Left forelimb (tissue), 1 donor: ENCODE data around the gene LINC00632.
A peak's percentile ranks its signal among the peaks of the same experiment; 100 is the strongest.

Experiments
- DNase-seq: peaks from one replicate; pipeline ENCODE4 v3.0.0-alpha.2; 2018; ENCODE audit warnings: low spot score

LINC00632 gene

GRCh38 chrX:140765043-140765784 lies 55.7 kb downstream of the LINC00632 start:
- peak; percentile 61 for DNase-seq

- peak; percentile 68 for DNase-seq
Observed at GRCh38 chrX:140766024-140766611, 56.6 kb downstream of the LINC00632 start.

- DNase-seq: no peak
Observed at GRCh38 chrX:140767646-140768045, 58.1 kb downstream of the LINC00632 start.

- DNase-seq: no peak
Observed at GRCh38 chrX:140775211-140775610, 65.7 kb downstream of the LINC00632 start.

GRCh38 chrX:140776320-140776719 lies 66.8 kb downstream of the LINC00632 start:
- no peak for DNase-seq

GRCh38 chrX:140794642-140795041 lies 85.1 kb downstream of the LINC00632 start:
- no peak for DNase-seq

- no peak for DNase-seq
Observed at GRCh38 chrX:140799216-140799615, 89.7 kb downstream of the LINC00632 start.

GRCh38 chrX:140804292-140804691 lies 94.7 kb downstream of the LINC00632 start:
- no peak for DNase-seq

GRCh38 chrX:140815868-140816267 lies 106.3 kb downstream of the LINC00632 start:
- no peak for DNase-seq

GRCh38 chrX:140817943-140818342 lies 108.4 kb downstream of the LINC00632 start:
- no peak for DNase-seq

- no peak for DNase-seq
Observed at GRCh38 chrX:140821280-140821679, 111.7 kb downstream of the LINC00632 start.

GRCh38 chrX:140822184-140822583 lies 112.6 kb downstream of the LINC00632 start:
- no peak for DNase-seq

GRCh38 chrX:140822861-140823260 lies 113.3 kb downstream of the LINC00632 start:
- DNase-seq: no peak

- DNase-seq: no peak
Observed at GRCh38 chrX:140836874-140837273, 127.3 kb downstream of the LINC00632 start.
